A673 (cell line): Measurements from ENCODE around the gene CAMSAP1.

ENCODE experiments used
- EZH2 ChIP-seq: fragments of 200-600 bp; sonication (generic); IDR thresholded peaks from 2 replicates; pipeline ENCODE4 v1.6.1; 2017; ENCODE audit warnings: borderline replicate concordance, low read depth, mild to moderate bottlenecking, mixed read lengths, antibody characterized with exemption, low read length; ENCODE audit not compliant: poor library complexity, severe bottlenecking
- TF ChIP-seq, protein P1 (sequence below): fragments of 300-800, 200-600 bp; sonication (generic); conservative IDR thresholded peaks from 2 replicates; pipeline ENCODE4 v1.5.1; 2017; ENCODE audit warnings: low read depth, mild to moderate bottlenecking, antibody characterized with exemption, low read length, moderate library complexity, mixed read lengths

- TF ChIP-seq, protein P1, sequence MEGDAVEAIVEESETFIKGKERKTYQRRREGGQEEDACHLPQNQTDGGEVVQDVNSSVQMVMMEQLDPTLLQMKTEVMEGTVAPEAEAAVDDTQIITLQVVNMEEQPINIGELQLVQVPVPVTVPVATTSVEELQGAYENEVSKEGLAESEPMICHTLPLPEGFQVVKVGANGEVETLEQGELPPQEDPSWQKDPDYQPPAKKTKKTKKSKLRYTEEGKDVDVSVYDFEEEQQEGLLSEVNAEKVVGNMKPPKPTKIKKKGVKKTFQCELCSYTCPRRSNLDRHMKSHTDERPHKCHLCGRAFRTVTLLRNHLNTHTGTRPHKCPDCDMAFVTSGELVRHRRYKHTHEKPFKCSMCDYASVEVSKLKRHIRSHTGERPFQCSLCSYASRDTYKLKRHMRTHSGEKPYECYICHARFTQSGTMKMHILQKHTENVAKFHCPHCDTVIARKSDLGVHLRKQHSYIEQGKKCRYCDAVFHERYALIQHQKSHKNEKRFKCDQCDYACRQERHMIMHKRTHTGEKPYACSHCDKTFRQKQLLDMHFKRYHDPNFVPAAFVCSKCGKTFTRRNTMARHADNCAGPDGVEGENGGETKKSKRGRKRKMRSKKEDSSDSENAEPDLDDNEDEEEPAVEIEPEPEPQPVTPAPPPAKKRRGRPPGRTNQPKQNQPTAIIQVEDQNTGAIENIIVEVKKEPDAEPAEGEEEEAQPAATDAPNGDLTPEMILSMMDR = no peak
- TF ChIP-seq EZH2 = no peak
Measured at GRCh38 chr9:135851748-135852147, 55.6 kb downstream of the CAMSAP1 start.
